BJ (cell line): ENCODE results near the gene SMIM35. TPM values are rescaled to one million over a fixed set of nuclear protein-coding genes. Genes with fewer than 3 reads are reported as not detected.

Experiments
- CTCF ChIA-PET: fragments of 350-600 bp; formaldehyde crosslinking; extraction: SDS; loops from one replicate; lab custom pipeline; 2021; ENCODE audit warnings: antibody characterized with exemption, inconsistent platforms; lab: Yijun Ruan, JAX
- POLR2A ChIA-PET: fragments of 300-600 bp; sonication (Branson Sonifier 250); formaldehyde crosslinking; extraction: SDS; loops from one replicate; lab custom pipeline; 2021; ENCODE audit warnings: antibody characterized with exemption; lab: Charles Lee
- DNase-seq: peaks from one replicate; pipeline ENCODE4 v3.0.0-alpha.2; 2011; ENCODE audit warnings: low read depth
- H3K27me3 ChIP-seq: 2 replicates; pipeline ENCODE4 v1.6.0; 2011; ENCODE audit warnings: low read length; ENCODE audit not compliant: control insufficient read depth, insufficient read depth
- H3K36me3 ChIP-seq: 2 replicates; pipeline ENCODE4 v1.5.1; 2011; ENCODE audit warnings: low read length; ENCODE audit not compliant: control insufficient read depth, insufficient read depth
- H3K4me3 ChIP-seq: 2 replicates; pipeline ENCODE4 v1.5.1; 2011; ENCODE audit warnings: low read depth, mild to moderate bottlenecking, control low read depth, low read length
- CTCF ChIP-seq: IDR thresholded peaks from 2 replicates; pipeline ENCODE4 v1.5.1; 2011; ENCODE audit warnings: low read depth, mild to moderate bottlenecking, control low read depth, inconsistent platforms, low read length, moderate library complexity; ENCODE audit not compliant: insufficient read depth
- polyA plus RNA-seq: library from polyadenylated mRNA; depleted of rRNA; stranded (reverse); fragments of >200 nt; gene quantifications from 2 replicates; pipeline ENCODE4 v1.2.3, GENCODE V29; 2011

Gene SMIM35
- polyA plus RNA-seq, 1 experiment = not detected

- POLR2A ChIA-PET = no interaction called here
- CTCF ChIA-PET = no interaction called here
- Histone ChIP-seq H3K27me3 (peaks cover 2% of the 10 kb centered on the region), H3K36me3 (no peaks in the 10 kb centered on the region), H3K4me3 (no peak overlapping the region)
- DNase-seq = no peak
- no peak for TF ChIP-seq CTCF
These were observed 110.3 kb downstream of the SMIM35 start for GRCh38 chr11:117976445-117976844.

- ChIA-PET CTCF (interaction anchor here (0.8 kb wide), 1 partner anchor 27 kb away, joined by 4 read pairs; no protein-coding TSS in a partner anchor), POLR2A (no interaction called here)
- DNase-seq = no peak
- no peak for TF ChIP-seq CTCF
- Histone ChIP-seq H3K4me3 (no peak overlapping the region), H3K36me3 (no peaks in the 10 kb centered on the region), H3K27me3 (peaks cover 2% of the 10 kb centered on the region)
These were observed 113.3 kb downstream of the SMIM35 start for GRCh38 chr11:117973503-117973860.

DNA sequence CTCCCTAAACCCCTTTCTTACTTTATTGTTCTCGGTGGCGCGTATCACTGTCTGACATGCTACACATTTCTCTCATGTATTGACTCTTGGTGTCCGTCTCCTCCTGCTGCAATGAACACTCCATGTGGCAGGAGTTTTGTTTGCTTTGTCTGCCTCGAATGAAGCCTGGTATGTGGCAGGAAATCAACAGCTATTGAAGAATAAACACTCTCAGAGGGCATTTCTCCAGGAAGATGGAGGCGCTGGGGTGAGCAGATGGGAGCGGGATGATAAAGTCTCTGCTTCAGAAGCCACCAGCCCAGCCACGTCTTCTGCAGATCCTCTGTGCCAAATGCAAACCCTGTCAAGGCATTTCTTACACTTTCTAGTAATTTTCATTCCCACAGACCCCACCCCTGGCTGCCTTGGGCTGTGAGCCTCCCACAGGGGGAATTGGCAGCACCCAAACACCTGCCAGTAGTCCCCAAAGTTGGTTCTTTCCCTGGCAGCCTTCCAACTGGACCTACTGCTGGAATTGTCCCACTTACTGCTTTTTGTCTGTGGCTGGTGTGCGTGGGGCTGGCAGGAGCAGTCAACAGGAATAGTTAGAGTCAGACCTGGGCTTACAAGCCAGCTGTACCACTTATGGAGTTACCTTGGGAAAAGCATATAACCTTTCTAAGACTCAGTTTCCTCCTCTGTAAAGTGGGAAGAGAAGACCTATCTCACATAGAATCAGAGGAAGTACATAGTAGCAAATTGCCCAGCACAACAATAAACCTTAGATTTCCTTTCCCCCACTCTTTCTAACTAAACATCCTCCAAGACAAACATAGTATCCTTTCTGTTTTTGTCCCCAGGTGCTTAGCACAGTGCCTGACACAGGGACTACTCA is 113.9 kb downstream of the SMIM35 start:
- no peak for DNase-seq
- Histone ChIP-seq H3K36me3 (no peaks in the 10 kb centered on the region), H3K4me3 (no peak overlapping the region), H3K27me3 (peaks cover 2% of the 10 kb centered on the region)
- TF ChIP-seq CTCF = no peak
- CTCF ChIA-PET = no interaction called here
- POLR2A ChIA-PET = no interaction called here

- no peak overlapping the region for H3K4me3 ChIP-seq
- TF ChIP-seq CTCF = no peak
- ChIA-PET POLR2A (no interaction called here), CTCF (no interaction called here)
- no peaks in the 10 kb centered on the region for H3K36me3 ChIP-seq
- no peak for DNase-seq
- H3K27me3 ChIP-seq = peaks cover 2% of the 10 kb centered on the region
These were observed 114.7 kb downstream of the SMIM35 start for GRCh38 chr11:117972044-117972443.

GRCh38 chr11:117970400-117971024 is 116.3 kb downstream of the SMIM35 start:
- no peaks in the 10 kb centered on the region for H3K27me3 ChIP-seq
- no peaks in the 10 kb centered on the region for H3K36me3 ChIP-seq
- H3K4me3 ChIP-seq = no peak overlapping the region
- CTCF ChIA-PET = no interaction called here
- TF ChIP-seq CTCF = no peak
- POLR2A ChIA-PET = no interaction called here
- no peak for DNase-seq
